HG03354 (cell line): Measurements from ENCODE around the gene DUOXA1.

Source experiments
- ATAC-seq: cut with Tn5 transposase; IDR thresholded peaks from one replicate; pipeline ENCODE4 v1.9.1; 2021; ENCODE audit warnings: mild to moderate bottlenecking; ENCODE audit not compliant: unreplicated experiment, poor library complexity, severe bottlenecking

Gene DUOXA1, protein sequence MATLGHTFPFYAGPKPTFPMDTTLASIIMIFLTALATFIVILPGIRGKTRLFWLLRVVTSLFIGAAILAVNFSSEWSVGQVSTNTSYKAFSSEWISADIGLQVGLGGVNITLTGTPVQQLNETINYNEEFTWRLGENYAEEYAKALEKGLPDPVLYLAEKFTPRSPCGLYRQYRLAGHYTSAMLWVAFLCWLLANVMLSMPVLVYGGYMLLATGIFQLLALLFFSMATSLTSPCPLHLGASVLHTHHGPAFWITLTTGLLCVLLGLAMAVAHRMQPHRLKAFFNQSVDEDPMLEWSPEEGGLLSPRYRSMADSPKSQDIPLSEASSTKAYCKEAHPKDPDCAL

DNA sequence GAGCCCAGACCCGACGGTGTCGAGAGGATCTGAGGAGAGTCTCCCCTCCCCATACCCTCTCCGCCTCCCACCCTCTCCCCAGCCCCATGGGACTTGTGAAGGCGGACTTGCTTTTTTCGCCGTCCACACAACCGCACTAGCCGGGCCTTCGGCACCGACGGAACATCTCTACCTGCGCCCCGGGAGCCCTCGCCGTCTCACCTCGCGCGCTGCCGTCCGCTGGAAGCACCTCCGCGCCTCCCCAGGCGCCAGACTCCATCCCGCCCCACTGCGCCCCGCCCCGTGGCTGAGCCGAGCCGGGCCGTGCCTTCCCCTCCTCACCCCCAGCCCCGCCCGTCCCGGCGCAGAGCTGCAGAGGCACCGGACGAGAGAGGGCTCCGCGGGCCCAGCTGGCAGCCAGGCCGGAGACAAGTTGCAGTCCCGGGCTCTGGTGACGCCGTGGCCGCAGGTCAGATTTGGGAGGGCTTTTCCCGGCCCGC, at the start of gene DUOXA1, which contains the start of gene DUOX1:
TSS of gene DUOXA1 (minus strand) at position 229 of the 479 bp plus-strand sequence. CDS start 6,865 bp downstream, outside the sequence.
TSS of gene DUOX1 (plus strand) at position 344 of the 479 bp plus-strand sequence. CDS start 1,973 bp downstream, outside the sequence.
- no peak for ATAC-seq

DNA sequence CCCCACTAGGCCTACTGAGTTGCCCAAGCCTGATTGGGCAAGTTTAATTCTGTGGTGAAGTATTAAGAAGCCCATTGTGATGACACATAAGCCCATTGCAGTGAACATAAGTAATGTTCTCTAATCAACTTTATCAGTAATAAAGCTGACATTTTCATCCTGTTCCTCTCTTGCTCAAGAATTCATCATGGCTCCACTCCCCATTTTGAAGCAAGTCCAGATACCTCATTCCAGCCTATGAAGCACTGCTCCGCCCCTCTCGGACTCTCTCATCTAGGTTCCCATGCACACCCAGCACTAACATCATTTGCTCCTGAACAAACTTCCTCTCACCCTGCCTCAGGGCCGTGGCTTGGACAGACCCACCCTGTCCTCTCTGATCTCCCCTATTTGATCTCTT, 47.6 kb upstream of the DUOXA1 start:
- ATAC-seq: no peak

DNA sequence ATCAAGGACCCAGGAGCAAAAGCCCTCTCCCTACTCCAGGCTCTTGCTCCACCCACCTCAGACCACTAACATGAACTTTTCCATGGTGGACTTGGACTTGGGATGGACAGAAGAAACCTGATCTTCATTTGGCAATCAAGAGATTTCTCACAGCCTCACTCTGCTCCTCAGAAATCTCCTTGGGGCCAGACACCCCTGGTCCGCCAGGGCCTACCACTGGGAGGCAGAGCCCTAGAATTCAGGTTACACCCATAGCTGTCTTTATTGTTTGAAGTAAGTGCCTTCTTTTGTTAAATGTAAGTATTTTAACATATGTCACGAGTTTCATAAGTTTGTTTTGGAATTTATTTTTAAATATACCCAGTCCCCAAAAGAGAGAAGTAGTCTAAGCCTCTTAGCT, 44.9 kb upstream of the DUOXA1 start:
- ATAC-seq: no peak

DNA sequence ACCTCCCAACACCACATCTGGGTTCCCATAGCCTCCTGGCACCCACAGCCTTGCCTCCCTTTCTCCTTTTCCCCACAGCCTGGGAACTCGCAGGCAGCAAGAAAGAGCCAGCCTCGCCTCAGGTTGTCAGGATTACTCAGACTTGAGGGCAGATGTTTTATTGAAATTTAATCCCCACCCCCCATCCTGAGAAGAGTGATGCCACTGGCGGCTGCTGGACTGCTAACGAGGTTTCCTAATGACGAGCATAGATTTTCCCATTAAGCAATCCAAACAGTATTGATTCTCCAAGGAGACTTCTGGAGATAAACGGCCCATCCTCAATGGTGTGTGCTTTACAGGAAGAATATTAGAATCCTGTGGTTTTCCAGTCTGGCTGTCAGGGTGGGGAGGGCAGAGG, 44.4 kb upstream of the DUOXA1 start:
- no peak for ATAC-seq

DNA sequence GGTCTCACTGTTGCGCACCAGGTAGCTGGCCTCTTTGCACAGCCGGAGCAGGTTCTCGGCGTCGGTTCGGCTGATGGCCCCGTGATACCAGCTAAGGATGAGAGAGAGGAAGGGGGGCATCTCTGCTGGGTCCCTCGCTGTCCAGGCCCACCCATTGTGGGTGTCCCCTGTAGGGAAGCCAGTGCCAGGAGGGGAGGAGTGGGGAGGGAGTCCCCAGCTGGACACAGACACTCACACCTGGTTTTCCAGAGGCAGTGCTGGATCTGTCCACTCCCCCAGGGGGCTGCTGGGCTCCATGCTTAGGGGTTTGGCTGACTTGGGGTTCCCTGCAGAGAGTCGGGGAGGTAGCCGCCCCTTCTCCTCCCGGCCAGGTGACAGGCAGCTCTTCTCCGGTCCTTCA, 42.2 kb upstream of the DUOXA1 start:
- no peak for ATAC-seq

DNA sequence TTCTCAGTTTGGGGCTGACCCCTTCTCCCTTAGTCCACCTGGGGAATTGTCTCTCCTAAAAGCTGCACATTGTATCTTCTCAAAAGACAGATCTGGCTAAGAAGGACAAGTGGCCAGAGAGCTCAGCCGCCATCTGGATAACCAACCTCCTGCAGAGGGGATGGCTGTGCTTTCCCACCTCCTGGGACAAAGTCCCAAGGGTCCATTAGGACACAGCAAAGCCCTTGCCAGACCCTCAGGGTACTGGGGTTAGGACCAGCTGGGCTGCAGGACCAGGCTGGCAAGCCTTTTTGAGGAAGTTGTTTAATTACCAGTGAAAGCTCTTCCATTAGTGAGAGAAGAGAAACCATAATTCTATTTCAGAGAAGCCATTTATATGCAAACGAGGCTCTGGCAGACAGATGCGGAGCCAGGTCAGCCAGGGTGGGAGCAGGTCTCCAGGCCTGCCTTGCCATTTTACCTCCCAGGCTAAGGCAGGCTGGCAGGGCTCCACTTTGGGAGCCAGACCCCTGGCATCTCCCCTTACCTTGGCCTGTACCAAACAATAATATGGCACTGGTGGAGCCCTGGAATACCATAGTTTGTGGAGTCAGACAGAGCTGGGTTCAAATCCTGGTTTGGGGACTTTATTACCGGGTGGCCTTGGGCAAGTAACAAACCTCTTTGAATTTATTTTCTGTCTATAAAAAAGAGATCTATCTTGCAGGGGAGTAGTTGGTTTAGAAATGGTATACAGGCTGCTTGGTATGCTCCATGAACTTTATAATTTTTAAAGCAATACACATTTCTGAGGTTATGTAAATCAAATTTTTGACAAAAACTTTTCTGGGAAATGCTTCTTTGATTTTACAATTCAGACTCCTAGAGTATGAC, 40.2 kb upstream of the DUOXA1 start:
- ATAC-seq: no peak

DNA sequence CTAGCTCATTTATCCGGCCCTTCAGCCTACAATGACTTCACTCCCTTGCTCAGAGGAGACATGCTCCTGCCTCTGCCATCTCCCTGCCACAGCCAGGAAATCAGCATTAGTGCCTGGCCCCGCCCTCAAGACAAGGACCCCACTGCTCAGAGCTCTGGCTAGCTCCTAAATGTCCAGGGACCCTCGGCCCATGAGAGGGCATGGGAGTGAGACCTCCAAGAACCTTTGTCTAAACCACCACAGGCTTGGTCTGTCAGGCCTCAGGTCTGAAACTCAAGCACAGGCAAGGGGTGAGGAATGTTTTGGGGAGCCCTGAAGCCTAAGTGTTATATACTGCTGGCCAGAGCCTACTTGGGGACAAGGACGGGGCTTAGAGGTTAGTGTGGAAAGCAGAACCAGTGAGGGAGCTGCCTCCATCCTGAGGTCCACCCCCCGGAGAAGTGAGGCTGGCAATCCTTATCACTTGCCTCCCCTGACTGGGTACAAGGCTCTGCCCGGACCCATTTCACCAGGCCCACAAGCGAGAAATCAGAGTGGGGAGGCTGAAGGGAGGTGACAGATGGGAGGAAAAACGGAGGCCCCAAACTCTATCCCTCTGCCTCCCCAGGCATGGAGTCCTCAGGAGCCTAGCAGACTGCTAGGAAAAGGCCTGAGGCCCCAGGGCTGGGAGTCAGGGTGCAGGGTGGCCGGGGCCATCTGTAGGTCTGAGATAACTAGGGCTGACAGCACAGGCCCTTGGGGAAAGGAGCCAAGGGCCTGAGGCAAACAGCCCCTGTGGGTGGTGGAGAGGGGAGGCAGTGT, 39.3 kb upstream of the DUOXA1 start:
- no peak for ATAC-seq

DNA sequence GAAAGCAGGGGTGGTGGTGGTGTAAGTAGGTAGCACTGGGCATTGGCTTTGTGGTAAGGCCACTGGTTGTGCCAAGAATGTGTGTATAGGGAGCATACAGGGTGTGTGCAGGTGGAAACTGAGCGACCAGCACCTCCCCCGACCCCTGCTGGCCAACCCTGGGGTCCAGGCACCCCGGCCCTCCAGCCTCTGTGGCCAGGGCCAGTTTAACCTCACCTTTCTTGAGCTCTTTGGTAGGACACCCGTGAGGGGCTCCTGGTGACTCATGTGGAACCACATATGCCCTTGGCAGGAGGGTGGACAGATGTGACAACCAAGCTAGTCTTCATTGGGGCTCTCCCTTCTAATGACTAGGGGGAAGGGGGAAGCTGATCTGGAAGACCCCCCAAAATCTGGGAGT, 38.6 kb upstream of the DUOXA1 start:
- no peak for ATAC-seq

DNA sequence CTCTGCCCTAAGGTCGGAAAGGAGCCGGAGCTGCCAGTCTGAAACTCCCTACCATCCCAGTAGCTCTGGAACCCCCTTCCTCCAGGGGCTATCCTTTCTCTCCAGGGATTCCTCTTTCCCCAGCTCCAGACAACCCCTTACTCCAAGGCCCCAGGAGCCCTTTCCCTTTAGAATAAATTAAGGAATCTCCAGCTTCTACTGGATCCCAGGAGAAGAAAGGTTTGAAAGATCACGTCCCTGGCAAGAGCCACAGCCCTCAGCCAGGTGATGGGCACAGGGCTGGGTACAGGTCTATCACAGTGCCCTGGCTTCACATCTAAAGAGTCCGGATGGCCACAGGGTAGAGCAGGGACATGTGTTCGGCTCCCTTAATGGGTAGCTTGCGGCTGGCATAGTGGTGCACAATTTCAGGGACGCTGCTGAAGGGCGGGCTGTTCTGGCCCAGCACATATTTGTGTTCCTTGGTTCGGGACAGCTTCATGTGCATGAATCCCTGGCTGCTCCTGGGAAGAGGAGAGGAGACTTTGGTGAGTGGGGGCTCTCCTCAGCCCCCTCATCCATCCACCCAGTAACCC, 38.0 kb upstream of the DUOXA1 start:
- no peak for ATAC-seq

DNA sequence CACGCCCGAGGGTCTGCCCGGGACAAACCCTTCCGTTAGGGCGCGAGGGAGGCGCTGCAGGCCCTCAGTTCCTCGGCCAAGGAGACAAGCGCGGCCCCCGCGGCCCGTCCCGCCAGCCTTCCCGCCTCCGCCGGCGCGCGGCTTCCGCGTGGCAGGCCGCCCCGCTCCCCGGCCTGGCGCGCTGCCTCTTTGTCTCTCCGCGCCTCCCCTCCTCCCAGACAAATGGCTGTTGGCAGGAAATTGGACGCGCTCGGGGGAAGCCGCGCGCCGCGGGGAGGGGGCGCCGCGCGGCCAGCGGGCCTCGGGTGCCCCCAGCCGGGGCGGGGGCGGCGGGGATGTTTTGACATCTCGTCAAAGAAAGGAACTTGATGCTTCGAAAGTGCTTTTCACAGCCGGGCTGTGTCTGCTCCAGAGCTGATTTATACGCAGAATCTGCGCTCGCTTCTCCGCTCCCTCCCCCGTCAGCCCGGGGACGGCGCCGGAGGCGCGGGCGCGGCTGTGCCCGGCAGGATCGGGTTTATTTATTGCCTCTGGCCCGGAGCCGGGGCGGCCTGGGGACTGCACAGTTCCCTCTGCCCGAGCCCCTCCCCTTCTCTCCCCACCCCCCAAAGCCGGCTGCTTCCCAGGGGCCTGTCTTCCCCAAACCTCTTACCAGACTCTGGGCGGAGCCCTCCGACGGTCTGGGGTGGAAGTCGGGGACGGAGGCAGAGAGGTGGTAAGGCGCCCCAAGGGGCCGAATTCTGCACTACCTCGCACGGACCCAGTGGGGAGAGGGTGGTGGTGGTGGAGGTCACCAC, 37.4 kb upstream of the DUOXA1 start:
- ATAC-seq: peak; percentile 95

DNA sequence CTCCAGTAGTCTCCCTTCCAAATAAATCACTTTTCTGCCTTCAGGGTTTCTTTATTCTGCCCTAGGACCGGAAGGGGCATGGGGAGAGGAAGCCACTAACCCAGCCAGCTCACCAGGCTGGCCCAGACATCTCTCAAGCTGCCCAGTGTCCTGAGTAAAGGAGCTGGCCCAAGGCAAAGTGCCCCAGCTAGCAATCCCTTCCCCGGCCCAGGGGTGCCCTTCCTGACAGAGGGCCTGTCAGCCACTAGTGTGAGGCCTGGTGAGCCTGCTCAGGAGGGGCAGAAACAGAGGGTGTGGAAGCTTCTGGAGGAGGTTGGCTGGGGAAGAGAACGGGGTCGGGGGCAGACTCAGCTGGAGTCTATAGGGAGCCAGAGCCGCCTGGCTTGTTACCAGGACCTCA, 35.9 kb upstream of the DUOXA1 start:
- no peak for ATAC-seq

DNA sequence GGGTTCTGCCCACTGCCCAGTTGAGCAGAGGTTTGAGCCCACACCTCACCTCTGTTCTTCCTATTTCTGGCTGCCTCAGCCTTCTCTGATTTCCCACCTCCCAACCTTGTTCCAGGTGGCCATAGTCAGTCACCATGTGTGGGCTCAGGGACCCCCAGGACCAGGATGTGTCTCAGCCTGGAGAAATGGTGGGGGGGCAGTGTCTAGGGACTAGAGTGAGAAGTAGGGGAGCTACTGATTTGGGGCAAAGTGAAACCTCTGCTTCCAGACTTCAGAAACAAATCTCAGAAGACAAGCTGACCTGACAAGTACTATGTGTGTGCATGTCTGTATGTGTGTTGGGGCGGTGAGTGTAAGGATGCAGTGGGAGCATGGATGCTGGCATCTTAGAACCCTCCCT, 35.2 kb upstream of the DUOXA1 start:
- ATAC-seq: no peak

DNA sequence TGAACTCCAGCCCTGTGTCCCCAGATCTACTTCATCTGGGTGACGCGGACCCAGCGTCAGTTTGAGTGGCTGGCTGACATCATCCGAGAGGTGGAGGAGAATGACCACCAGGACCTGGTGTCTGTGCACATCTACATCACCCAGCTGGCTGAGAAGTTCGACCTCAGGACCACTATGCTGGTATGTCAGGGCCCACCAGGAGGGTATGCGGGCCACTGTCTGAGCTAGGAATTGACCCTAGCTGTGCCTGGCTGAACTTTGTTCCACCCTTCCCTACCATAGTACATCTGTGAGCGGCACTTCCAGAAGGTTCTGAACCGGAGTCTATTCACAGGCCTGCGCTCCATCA, 33.8 kb upstream of the DUOXA1 start:
- ATAC-seq: no peak

DNA sequence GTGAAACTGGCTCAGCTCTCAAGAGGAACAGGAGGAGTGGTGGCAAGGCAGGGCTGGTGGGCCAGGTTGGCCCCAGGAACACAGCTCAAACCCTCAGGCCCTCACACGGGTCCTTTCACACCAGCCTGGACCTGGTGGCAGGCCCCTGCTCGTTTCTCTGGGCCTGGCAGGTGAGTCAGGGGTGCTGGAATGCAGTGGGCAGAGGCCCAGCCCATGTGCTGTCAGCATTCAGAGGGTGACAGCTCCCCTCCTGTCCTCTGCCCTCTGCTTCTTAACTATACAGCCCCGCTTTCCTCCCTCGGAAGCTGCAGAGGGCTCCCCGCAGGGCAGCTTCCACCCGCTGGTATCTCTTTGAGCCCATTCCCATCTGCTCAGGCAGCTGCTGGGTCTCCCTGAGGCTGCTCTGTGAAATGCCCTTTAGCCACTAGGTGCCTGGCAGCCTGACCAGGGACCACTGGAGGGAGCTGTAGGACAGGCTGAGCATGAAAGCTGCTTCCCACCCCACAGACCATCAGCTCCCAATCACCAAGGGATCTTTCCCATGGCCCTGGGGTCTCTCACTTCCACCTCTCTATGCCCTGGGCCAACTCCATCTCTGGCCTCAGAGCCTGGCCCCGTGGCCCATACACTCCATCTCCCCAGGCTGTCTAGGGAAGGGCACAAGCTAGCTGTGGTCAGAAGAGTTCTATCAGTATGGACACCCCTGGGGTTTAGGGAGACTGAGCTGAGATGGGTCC, 33.3 kb upstream of the DUOXA1 start:
- no peak for ATAC-seq

DNA sequence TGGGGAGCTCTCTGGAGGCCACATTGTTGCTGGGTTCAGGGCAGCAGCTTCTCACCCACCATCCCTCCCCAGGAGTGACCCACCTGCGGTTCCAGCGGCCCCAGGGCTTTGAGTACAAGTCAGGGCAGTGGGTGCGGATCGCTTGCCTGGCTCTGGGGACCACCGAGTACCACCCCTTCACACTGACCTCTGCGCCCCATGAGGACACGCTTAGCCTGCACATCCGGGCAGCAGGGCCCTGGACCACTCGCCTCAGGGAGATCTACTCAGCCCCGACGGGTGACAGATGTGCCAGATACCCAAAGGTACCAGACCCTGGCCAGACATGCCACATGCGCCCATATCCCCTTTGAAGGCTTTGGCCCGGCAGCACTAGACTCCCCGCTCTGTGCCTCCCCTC, 32.0 kb upstream of the DUOXA1 start:
- ATAC-seq: no peak

DNA sequence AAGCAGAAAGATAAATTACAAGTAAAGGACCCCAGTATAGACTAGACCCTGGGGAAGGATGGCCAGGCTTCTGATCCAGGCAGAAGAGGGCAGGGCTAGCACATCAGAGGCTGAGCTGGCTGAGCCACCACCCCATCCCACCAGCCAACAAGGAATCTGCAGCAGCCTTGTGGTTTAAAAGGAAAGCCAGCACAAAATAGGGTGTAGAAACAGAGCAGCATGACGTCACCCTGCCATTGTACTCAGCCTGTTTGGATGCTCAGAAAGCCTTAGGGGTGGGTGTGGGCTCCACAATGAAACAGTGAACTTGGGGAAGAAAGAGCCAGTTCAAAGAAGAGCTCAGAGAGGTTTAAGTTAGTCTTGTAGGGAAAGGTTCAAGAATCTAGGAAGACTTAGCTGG, 28.3 kb upstream of the DUOXA1 start:
- no peak for ATAC-seq

DNA sequence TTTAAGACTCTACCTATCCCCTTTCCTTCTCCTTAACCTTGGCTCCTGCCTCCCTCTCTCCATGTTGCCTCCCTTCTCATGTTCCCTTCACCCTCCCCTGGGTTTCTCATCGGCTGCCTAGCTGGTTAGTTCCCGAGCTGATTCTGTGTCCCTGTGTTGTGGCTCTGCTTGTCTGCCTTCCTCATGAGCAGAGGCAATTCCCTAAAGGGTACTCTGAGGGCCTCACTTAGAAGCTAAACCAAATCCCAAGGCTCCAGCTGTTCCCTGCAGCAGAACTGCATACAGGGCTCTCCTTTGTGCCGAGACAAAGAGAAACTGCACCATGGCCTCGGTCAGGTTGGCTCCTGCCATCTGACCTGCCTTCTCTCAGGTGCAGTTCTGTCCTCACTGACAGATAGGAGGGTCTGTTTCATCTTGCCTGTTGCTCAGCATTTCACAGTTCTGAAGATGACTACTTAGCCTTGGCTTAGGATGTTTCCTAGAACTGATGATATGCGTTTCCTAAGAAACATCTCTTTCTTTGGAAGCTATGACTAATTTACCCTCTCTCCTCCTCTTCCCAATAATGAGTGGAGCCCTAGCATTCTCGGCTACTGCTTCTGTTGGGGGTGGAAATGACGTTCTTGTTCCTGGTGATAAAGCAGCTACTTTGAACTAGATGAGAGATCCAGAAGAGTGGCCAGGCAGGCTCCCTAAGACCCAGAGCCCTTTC, 27.2 kb upstream of the DUOXA1 start:
- no peak for ATAC-seq

DNA sequence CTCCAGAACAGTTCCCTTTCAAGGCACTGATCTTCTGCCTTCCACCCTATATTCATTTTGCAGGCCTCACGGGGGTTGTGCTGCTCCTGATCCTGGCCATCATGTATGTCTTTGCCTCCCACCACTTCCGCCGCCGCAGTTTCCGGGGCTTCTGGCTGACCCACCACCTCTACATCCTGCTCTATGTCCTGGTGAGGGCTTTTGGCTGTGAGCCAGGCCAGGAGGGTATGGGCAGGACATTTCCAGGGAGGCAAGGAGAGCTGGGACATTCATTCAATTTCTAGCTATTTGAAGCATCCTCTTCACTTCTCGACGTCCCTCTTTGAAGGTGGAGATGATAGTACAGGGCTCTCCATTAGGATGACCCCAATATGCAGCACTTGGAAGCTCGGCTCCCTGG, 26.1 kb upstream of the DUOXA1 start:
- no peak for ATAC-seq
